Breast epithelium (tissue), 4 donors: ENCODE data around the gene PRSS2. TPM values are rescaled to one million over a fixed set of nuclear protein-coding genes. Genes with fewer than 3 reads are reported as not detected.
"Not testable (repeated sequence)": the region's sequence is repeated elsewhere in the genome, so short reads cannot be mapped to it uniquely, and the experiment has no call there.

Experiments used
- DNase-seq, 2 donors: peaks; one replicate each; pipeline ENCODE4 v3.0.0-alpha.2; 2019; ENCODE audit warnings: low spot score in 2 of 2
- H3K27ac ChIP-seq, 2 donors: fragments of 200-600 bp; sonication (generic) in 1 of 2; one replicate each; pipeline ENCODE4 v1.5.1; 2016 to 2019; ENCODE audit warnings: mild to moderate bottlenecking in 1 of 2
- H3K27me3 ChIP-seq, 2 donors: fragments of 200-600 bp; sonication (generic) in 1 of 2; one replicate each; pipeline versions ENCODE4 v1.5.1 to v1.6.0; 2017 to 2019; ENCODE audit warnings: control low read depth in 1 of 2, mild to moderate bottlenecking in 1 of 2
- H3K36me3 ChIP-seq: fragments of 200-600 bp; one replicate; pipeline ENCODE4 v1.5.1; 2019
- H3K4me1 ChIP-seq, 2 donors: fragments of 200-600 bp; sonication (generic); one replicate each; pipeline ENCODE4 v1.5.1; 2016 to 2019; ENCODE audit warnings: control low read depth in 1 of 2
- H3K4me3 ChIP-seq, 3 donors: fragments of 200-600 bp; sonication (generic); 1 replicate in 2 of 3; 2 replicates in 1 of 3; pipeline ENCODE4 v1.5.1; 2016 to 2019; ENCODE audit warnings: mild to moderate bottlenecking in 3 of 3, moderate library complexity in 2 of 3
- H3K9me3 ChIP-seq, 2 donors: fragments of 200-600 bp; sonication (generic) in 1 of 2; one replicate each; pipeline ENCODE4 v1.5.1; 2016 to 2019; ENCODE audit warnings: control low read depth in 1 of 2
- POLR2A ChIP-seq: fragments of 450-650 bp; IDR thresholded peaks from one replicate; pipeline ENCODE4 v1.6.1; 2016; ENCODE audit warnings: antibody characterized with exemption, mild to moderate bottlenecking, moderate library complexity
- POLR2AphosphoS5 ChIP-seq, 3 donors: sonication (generic); formaldehyde crosslinking; IDR thresholded peaks; one replicate each; pipeline ENCODE4 v1.6.1; 2017; ENCODE audit warnings: antibody characterized with exemption in 3 of 3
- intact Hi-C: fragments of 100-400 bp; cut with DNase I; formaldehyde crosslinking; loops from one replicate; pipeline ENCODE4 v1.15.1; 2023; ENCODE audit warnings: low total_unique reads
- total RNA-seq, 3 donors: library from RNA; depleted of rRNA; stranded (reverse); fragments of >200 nt; gene quantifications; one replicate each; pipeline ENCODE4 v1.1.0, GENCODE V29; 2016
- TF ChIP-seq, protein P1 (sequence below), 3 donors: fragments of 450-650 bp; IDR thresholded peaks; one replicate each; pipeline ENCODE4 v1.5.1; 2016 to 2017; ENCODE audit warnings: antibody characterized with exemption in 3 of 3, mild to moderate bottlenecking in 3 of 3, moderate library complexity in 3 of 3

PRSS2 gene
- total RNA-seq, 3 donors from 2014 or later = not detected

- Histone ChIP-seq H3K36me3 (no peaks in the 10 kb centered on the region), H3K27me3 (no peaks in the 10 kb centered on the region), H3K4me1 (no peaks in the 10 kb centered on the region), H3K9me3 (no peaks in the 10 kb centered on the region), H3K4me3 (no peak overlapping the region), H3K27ac (no peak overlapping the region)
- intact Hi-C loops = no loop called here
- TF ChIP-seq POLR2A = no peak
- TF ChIP-seq, protein P1, sequence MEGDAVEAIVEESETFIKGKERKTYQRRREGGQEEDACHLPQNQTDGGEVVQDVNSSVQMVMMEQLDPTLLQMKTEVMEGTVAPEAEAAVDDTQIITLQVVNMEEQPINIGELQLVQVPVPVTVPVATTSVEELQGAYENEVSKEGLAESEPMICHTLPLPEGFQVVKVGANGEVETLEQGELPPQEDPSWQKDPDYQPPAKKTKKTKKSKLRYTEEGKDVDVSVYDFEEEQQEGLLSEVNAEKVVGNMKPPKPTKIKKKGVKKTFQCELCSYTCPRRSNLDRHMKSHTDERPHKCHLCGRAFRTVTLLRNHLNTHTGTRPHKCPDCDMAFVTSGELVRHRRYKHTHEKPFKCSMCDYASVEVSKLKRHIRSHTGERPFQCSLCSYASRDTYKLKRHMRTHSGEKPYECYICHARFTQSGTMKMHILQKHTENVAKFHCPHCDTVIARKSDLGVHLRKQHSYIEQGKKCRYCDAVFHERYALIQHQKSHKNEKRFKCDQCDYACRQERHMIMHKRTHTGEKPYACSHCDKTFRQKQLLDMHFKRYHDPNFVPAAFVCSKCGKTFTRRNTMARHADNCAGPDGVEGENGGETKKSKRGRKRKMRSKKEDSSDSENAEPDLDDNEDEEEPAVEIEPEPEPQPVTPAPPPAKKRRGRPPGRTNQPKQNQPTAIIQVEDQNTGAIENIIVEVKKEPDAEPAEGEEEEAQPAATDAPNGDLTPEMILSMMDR (IDR thresholded peaks at IDR 0.05) = no peak
- TF ChIP-seq POLR2AphosphoS5 (IDR thresholded peaks at IDR 0.05) = no peak
- DNase-seq = no peak
Measured at GRCh38 chr7:142762104-142762503, 8.7 kb upstream of the PRSS2 start.

- TF ChIP-seq POLR2AphosphoS5 (IDR thresholded peaks at IDR 0.05) (no peak), POLR2A (no peak)
- TF ChIP-seq, protein P1 (IDR thresholded peaks at IDR 0.05) = no peak
- Histone ChIP-seq H3K27ac (no peak overlapping the region), H3K27me3 (no peaks in the 10 kb centered on the region), H3K36me3 (no peaks in the 10 kb centered on the region), H3K9me3 (no peaks in the 10 kb centered on the region), H3K4me1 (no peaks in the 10 kb centered on the region), H3K4me3 (no peak overlapping the region)
- DNase-seq = no peak
- intact Hi-C loops = no loop called here
Measured at GRCh38 chr7:142767451-142767850, 3.3 kb upstream of the PRSS2 start.

- intact Hi-C loops = no loop called here
- Histone ChIP-seq H3K4me1 (no peaks in the 10 kb centered on the region), H3K27me3 (no peaks in the 10 kb centered on the region), H3K9me3 (no peaks in the 10 kb centered on the region), H3K27ac (no peak overlapping the region), H3K4me3 (no peak overlapping the region), H3K36me3 (no peaks in the 10 kb centered on the region)
- no peak for DNase-seq
- TF ChIP-seq POLR2AphosphoS5 (IDR thresholded peaks at IDR 0.05) (no peak), POLR2A (no peak)
- TF ChIP-seq, protein P1 (IDR thresholded peaks at IDR 0.05) = no peak
Measured at GRCh38 chr7:142767861-142768260, 2.9 kb upstream of the PRSS2 start.

DNA sequence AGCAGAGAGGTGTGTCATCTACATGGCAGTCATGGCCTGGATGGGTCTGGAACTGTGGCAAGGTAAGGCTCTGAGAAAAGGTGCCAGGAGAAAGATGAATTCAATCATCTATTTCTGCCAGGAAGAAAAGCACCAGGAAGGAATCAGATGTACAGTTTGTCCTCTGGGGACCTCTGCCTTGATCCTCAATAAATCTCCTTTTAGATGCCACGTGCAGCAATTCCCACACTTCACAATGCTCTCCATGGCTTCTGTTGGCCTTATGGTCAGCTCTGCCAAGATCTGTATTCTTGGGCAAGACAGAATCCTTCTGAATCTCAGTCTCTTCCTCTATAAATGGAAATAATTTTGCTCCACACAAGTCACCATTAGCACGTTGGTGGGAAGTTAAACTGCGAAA is 1.9 kb upstream of the PRSS2 start:
- intact Hi-C loops = not testable (repeated sequence)

GRCh38 chr7:142771353-142771723 is 568 bp downstream of the PRSS2 start:
- intact Hi-C loops = no loop called here
- Histone ChIP-seq H3K4me1 (no peaks in the 10 kb centered on the region), H3K27ac (no peak overlapping the region), H3K4me3 (no peak overlapping the region), H3K9me3 (no peaks in the 10 kb centered on the region), H3K36me3 (no peaks in the 10 kb centered on the region), H3K27me3 (no peaks in the 10 kb centered on the region)
- DNase-seq = no peak
- TF ChIP-seq, protein P1 (IDR thresholded peaks at IDR 0.05) = no peak
- TF ChIP-seq POLR2A (no peak), POLR2AphosphoS5 (IDR thresholded peaks at IDR 0.05) (no peak)

More for the DNA sequence above, 1.9 kb upstream of the PRSS2 start:
- not testable (repeated sequence) for H3K27ac ChIP-seq, H3K4me3 ChIP-seq, H3K36me3 ChIP-seq, H3K9me3 ChIP-seq, H3K27me3 ChIP-seq, DNase-seq, H3K4me1 ChIP-seq

- no peak for DNase-seq
- H3K27ac ChIP-seq = no peak overlapping the region
Measured at GRCh38 chr7:142772051-142772450, 1.3 kb downstream of the PRSS2 start.

More at GRCh38 chr7:142772051-142772450, 1.3 kb downstream of the PRSS2 start:
- intact Hi-C loops = no loop called here
- Histone ChIP-seq H3K27me3 (no peaks in the 10 kb centered on the region), H3K4me1 (no peaks in the 10 kb centered on the region), H3K36me3 (no peaks in the 10 kb centered on the region), H3K9me3 (no peaks in the 10 kb centered on the region), H3K4me3 (no peak overlapping the region)
- no peak for TF ChIP-seq POLR2AphosphoS5 (IDR thresholded peaks at IDR 0.05)
- TF ChIP-seq POLR2A = no peak
- TF ChIP-seq, protein P1 (IDR thresholded peaks at IDR 0.05) = no peak
